GM18517 (cell line): Measurements from ENCODE around the gene HEG1.

Experiments used
- ATAC-seq: cut with Tn5 transposase; IDR thresholded peaks from one replicate; pipeline ENCODE4 v1.9.1; 2021; ENCODE audit warnings: mild to moderate bottlenecking, moderate library complexity; ENCODE audit not compliant: unreplicated experiment

The HEG1 gene

DNA sequence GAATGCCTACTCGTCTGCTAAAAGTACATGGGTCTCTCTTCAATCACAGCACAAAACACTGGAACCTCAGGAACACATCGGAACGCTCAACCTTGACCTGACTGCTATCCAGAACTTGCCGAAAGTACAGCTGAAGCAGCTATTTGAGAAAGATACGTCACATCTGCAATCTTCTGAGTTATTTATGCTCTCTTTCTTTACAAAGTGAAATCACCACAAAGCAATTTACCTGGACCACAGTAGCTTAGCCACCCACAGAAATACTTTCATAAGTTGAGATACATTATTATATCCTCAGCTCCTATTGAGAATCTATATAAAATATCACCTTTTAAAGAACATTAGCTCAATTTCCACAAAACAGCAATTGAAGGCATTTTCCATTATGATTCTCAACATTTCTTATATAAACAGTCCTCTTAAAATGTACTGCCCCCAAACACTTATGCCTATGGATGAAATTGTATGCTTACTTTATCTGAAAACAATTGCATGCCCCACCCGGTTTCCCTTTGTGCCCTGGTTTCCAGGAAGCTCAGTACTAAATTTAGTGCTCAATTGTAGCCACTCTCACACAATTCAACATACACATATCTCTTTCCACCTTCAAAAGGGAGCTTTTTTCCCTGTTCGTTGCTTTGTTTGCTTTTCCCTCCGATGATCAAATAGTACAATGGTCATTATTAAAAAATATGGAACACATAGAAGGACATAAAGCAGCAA, 31.8 kb downstream of the HEG1 start:
- ATAC-seq, result no peak

- no peak for ATAC-seq
Measured at GRCh38 chr3:125022206-125022605, 33.6 kb downstream of the HEG1 start.

- ATAC-seq, result no peak
Measured at GRCh38 chr3:125019271-125019670, 36.5 kb downstream of the HEG1 start.

DNA sequence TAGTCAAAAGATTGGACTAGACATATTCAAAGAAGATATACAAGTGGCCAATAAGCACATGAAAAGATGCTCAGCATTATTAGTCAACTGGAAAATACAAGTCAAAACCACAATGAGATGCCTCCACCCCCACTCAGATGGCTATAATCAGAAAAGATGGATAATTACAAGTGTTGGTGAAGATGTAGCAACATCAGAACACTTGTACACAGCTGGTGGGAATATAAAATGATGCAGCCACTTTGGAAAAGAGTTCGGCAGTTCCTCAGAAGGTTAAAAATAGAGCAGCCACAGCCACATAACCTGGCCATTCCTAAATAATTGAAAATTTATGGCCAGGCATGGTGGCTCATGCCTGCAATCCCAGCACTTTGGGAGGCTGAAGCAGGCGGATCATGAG, 38.4 kb downstream of the HEG1 start:
- no peak for ATAC-seq

DNA sequence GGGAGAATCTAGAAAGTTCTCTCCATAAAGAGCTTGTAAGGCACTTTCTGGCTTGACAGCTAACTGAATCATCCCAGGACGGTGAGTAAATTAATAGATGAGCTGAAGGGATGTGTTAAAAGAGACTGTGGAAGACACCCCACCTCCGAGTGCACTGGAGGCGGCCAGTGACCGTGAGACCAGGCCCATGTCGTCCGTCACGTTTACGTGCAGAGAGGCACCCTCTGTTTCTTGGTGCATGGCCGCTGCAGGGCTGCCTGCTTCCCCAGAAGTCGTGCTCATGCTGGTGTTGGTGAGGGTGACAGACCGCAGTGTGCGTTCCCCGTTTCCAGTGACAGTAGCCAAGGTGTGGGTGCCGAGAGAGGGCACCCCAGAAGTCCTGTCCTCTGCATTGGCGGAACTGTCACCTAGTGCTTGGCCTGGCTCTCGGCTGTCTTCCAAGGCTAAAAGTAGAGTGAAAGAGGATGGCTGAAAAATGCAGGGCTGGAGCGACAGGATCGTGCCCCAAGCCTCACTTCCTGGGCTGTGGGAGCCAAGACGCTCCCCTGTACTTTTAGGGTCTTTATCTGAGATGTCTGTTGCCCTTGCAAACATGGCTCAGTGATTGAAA, 41.1 kb downstream of the HEG1 start:
- no peak for ATAC-seq

DNA sequence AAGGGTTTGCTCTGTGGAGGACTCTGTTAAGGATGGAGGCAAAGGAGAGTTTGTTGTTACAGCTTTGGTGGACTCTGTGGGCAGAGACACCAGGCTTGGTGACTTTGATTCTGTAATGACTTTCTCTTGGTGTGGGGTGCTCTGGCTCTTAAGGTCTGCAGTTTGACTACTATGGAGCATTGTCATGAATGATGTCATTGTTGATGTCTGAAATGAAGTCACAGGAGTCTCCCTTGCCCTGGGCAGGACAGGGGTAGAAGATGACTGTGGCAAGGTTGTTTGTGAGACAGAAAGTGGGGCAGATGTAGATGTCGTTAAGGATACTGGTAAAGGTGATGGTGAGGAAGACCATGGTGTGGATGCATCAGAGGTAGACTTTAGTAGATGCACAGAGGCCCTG, 42.7 kb downstream of the HEG1 start:
- ATAC-seq, result no peak

DNA sequence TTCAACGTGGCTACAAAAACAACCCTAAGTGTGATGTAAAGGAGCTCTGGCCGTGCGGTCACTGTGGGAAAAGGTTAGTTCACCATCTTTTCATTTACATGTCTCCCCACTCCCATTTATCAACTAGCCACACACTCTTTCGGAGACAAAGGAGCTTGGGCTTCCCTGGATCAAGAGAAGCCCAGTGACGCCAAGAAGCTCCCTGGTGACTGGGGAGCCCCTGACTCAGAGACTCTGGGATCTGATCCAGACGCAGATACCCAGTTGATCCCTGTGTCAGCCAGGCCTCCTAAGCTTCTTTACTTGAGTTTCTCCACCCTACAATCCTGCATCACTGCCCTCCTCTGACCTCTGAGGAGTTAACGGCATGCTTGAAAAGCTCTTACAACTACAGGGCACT, 43.9 kb downstream of the HEG1 start:
- no peak for ATAC-seq

- ATAC-seq, result no peak
Measured at GRCh38 chr3:125010393-125010792, 45.4 kb downstream of the HEG1 start.

- ATAC-seq, result no peak
Measured at GRCh38 chr3:125008766-125009165, 47.0 kb downstream of the HEG1 start.

GRCh38 chr3:125006291-125006731, 49.5 kb downstream of the HEG1 start:
- no peak for ATAC-seq

DNA sequence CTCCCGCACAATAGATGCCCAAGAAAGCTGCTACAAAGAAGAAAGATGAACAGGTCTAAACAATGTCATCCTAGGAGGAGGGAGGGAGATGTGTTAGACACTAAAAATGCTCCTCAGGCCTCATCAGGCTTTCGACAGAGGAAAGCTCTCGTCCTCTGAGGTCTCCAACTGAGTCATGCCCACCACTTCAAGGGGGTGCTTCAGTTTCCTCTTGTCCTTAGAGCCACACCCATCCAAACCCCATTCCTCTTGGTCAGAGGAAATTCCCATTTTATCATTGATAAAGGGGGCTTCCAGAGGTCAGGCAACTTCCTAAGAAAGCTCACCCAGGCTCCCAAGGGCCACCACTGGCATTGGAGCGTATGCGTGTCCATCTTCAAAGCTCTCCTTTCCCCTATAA, 50.1 kb downstream of the HEG1 start:
- ATAC-seq, result no peak

DNA sequence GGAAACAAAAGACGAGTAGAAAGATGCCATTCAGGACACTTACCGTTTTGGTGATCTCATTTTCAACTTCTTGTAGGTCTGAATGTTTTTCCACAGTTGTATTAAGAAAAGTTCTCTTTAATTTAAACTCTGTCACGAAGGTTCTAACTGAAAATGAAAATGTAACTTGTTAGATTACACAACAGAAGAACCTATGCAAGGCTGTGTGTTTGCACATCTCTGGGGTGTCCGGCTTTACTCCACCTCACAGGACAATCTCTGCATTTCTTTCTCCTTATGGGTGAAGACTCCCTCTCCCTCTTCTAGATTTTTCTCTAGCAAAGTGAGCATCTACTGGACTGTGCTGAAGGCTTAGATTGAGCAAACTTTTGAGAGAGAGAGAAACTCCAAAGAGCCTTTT, 50.6 kb downstream of the HEG1 start:
- ATAC-seq, result no peak

DNA sequence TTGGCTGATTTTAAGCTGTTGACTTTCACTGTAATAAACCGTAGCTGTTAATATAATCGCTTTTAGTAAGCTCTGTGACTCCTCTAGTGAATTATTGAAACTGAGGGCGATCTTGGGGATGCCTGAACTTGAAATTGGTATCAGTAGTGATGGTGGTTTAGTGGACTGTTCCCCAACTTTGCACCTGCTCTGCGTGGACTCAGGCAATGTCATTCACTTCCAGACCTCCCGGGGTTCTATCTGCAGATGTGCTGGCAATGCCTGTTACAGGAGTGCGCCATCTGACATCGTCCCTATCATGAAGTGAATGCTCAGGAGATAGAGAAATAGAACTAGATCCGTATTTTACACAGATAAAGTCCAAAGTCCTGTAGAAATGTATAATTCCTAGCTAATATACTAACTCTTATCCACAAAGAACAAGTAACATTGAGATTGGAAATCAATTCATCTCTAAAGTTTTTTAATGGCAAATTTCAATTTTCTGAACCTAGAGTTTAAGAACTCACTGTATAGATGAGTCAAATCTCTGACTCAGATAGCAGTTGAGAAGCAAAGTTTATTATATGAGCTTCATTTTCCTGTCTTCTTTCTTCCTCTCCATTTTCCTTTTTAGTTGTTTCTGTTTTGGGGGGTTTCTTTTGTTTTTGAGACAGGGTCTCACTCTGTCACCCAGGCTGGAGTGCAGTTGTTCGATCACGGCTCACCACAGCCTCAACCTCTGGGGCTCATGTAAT, 51.8 kb downstream of the HEG1 start:
- ATAC-seq, result no peak

DNA sequence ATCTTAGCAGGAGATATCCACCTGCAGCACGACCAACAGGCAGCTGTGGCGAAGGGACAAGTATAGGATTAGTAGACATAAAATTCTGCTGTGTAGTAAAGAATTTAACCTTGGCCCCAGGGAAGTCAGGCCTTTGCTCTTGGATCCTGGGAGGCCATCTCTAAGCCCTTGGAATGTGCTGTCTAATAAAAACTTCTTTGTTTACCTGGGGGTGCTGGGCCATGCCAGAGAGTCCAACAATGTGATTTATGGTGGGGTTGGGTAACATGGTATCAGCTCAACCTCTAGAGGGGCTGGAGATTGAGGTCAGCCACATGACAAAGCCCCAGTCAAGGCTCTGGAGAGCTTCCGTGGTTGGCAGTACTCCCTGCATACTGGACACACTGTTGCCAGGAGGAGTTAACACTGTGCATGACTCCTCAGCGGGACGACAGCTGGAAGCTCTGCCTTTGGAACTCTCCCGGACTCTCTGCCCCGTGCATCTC, 52.4 kb downstream of the HEG1 start:
- ATAC-seq, result no peak

- no peak for ATAC-seq
Measured at GRCh38 chr3:125002414-125003368, 53.1 kb downstream of the HEG1 start.

GRCh38 chr3:125001557-125002413, 54.0 kb downstream of the HEG1 start:
- no peak for ATAC-seq

- ATAC-seq, result no peak
Measured at GRCh38 chr3:125000661-125001060, 55.1 kb downstream of the HEG1 start.

GRCh38 chr3:124999897-125000435, 55.8 kb downstream of the HEG1 start:
- no peak for ATAC-seq

- no peak for ATAC-seq
Measured at GRCh38 chr3:124999317-124999716, 56.5 kb downstream of the HEG1 start.

- ATAC-seq, result no peak
Measured at GRCh38 chr3:124998247-124998630, 57.6 kb downstream of the HEG1 start.
